ENCODE results near the gene MGST1.
"Not testable (repeated sequence)": the region's sequence is repeated elsewhere in the genome, so short reads cannot be mapped to it uniquely, and the experiment has no call there.

Gene MGST1

GRCh38 chr12:16352481-16352880, 5.0 kb downstream of the MGST1 start:
- DNase-seq (ENCODE audit: low spot score): no peak

GRCh38 chr12:16358878-16359277, 11.4 kb downstream of the MGST1 start:
- no peak for DNase-seq (ENCODE audit: low spot score)

- DNase-seq (ENCODE audit: low spot score): peak; percentile 71
Observed at GRCh38 chr12:16359512-16360491, 12.4 kb downstream of the MGST1 start.

- no peak for DNase-seq (ENCODE audit: low spot score)
Observed at GRCh38 chr12:16361142-16361783, 13.8 kb downstream of the MGST1 start.

GRCh38 chr12:16362550-16362949, 15.1 kb downstream of the MGST1 start:
- no peak for DNase-seq (ENCODE audit: low spot score)

DNA sequence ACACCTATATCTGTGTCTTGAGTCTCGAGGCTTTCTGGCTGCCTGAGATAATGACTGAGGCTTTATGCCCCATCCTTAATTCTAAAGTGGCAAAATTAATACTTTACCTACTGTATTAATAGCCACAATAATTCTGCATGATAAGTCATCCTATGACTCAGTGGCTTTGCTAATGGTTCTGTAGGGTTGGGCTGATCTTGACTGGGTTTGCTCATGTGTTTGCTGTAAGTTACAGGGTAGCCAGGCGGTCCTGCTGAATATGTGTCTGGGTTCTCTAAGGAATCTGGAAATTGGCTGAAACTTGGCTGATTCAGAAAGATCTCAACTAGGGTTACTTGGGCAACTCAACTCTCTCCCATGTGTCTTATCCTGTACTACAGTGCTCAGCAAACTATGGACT, 21.7 kb downstream of the MGST1 start:
- DNase-seq (ENCODE audit: low spot score): no peak

- no peak for DNase-seq (ENCODE audit: low spot score)
Observed at GRCh38 chr12:16370096-16370495, 22.7 kb downstream of the MGST1 start.

DNA sequence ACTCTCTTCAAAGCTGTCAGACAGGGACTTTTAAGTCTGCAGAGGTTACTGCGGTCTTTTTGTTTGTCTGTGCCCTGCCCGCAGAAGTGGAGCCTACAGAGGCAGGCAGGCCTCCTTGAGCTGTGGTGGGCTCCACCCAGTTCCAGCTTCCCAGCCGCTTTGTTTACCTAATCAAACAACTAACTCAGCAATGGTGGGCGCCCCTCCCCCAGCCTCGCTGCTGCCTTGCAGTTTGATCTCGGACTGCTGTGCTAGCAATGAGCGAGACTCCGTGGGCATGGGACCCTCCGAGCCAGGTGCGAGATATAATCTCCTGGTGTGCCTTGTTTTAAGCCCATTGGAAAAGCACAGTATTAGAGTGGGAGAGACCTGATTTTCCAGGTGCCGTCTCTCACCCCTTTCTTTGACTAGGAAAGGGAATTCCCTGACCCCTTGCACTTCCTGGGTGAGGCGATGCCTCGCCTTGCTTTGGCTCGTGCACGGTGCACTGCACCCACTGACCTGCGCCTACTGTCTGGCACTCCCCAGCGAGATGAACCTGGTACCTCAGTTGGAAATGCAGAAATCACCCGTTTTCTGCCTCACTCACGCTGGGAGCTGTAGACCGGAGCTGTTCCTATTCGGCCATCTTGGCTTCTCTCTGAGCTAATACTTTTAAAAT, 35.3 kb downstream of the MGST1 start:
- DNase-seq (ENCODE audit: low spot score): not testable (repeated sequence)

GRCh38 chr12:16384732-16385131, 37.3 kb downstream of the MGST1 start:
- peak; percentile 8 for DNase-seq (ENCODE audit: low spot score)

DNA sequence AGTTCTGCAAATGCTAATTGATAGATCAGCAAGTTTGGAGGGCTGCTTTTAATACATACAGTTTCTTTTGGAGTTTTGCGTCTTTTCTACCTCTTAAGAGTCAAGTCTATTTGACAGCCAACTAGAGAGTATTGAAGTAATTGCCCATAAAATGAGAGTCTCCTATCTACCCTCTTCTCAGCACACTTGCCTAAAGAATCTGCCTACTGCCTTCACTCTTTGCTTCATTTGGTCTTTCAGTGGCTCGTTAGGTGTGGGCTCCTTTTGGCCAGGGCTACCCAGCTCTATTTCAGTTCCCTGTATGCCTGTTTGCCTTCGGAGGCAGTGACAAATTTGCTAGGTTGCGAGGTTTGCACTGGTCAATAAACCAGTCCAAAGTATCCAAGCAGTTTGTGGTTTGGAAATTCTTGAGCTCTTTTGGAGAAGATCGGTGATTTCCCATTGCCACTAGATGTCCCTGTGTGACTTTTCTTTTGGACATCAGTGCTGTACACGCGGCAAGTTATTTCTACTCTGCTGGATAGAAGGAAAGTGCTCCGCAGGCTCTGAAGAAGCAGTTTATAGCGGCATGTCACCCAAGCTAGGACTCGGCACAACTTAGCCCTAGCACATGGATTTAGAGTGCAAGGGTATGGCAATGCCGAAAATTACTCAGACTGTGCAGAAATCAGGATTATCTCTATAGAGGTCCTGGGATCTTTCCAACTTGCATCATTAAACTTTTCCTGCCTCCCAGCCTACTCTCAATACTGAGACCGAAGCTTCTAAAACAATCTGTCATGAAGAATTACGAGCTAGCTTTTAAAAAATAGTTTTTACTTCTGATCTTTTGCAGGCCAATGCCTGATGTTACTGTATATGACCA, 38.6 kb downstream of the MGST1 start:
- peak; percentile 65 for DNase-seq (ENCODE audit: low spot score)

GRCh38 chr12:16387919-16388318, 40.5 kb downstream of the MGST1 start:
- DNase-seq (ENCODE audit: low spot score): no peak

DNA sequence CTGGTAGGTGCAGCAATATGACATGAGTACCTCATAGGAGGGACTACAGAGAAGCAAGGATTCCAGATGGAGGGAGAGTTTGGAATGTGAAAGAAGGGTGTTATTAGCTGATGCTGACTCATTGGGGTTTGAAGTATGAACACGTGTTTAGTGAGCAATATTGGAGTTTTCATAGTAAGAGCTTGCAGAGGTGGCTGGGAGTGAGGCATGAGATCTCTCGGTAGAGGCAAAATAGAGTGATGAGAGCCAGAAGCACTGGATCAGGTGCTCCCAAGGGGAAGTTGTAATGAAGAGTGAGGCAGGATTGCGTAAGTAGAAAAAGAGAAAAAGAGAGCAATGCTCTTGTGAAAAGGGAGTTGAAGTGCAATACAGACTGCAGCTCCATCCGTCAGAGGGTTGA, 42.1 kb downstream of the MGST1 start:
- no peak for DNase-seq (ENCODE audit: low spot score)

GRCh38 chr12:16392846-16393535, 45.5 kb downstream of the MGST1 start:
- no peak for DNase-seq (ENCODE audit: low spot score)

DNA sequence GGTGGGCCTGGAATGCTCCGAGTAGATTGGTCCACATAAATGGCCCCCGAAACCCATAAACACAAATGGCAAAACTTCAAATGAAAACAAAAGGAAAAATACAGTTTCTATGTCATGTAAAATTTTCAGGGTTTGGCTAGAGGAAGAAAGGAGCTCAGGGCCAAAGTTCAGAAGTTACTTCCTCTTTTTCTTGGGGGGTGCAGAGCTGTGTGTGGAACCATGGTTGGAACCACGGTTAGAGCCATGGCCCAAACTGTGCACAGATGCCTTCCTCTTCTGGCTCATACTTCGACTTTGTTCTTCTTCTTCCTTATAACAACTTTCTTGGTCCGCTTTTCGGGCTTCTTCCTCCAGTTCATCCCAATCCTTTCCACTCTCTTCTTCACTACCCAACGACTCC, 51.7 kb downstream of the MGST1 start:
- no peak for DNase-seq (ENCODE audit: low spot score)

DNA sequence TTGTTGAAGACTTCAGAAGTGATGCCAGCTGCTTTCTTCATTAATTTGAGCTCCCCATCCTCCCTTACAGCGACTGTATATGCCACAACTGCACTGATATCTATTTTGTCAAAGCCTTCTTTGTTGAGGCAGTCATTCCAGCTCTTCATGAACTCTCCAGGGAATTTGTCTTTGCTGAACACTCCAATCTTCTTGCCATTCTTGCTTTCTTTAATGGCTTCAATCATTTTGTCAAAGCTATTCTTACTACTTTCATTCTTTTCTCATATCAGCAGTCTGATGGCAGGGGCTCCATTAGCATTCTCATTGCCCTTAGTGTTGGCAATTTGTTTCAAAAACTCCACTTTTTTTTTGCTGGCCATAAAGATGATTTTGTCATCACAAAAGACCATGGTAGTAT, 54.4 kb downstream of the MGST1 start:
- DNase-seq (ENCODE audit: low spot score): not testable (repeated sequence)

DNA sequence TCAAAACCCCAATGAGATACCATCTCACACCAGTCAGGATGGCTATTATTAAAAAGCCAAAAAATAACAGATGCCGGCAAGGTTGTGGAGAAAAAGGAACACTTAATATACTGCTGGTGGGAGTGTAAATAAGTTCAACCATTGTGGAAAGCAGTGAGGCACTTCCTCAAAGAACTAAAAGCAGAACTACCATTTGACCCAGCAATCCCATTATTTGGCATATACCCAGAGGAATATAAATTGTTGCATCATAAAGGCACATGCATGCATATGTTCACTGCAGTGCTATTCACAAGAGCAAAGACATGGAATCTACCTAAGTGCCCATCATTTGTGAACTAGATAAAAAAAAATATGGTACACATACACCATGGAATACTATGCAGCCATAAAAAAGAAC, 59.9 kb downstream of the MGST1 start:
- DNase-seq (ENCODE audit: low spot score): no peak

Measured in iPS-NIHi11 (cell line).